Osteoblast (primary cell): Measurements from ENCODE around the gene B3GNT9. TPM values are rescaled to one million over a fixed set of nuclear protein-coding genes. Genes with fewer than 3 reads are reported as not detected.

ENCODE experiments used
- DNase-seq: peaks from one replicate; pipeline ENCODE4 v3.0.0; 2011; ENCODE audit warnings: low spot score, mixed read lengths; ENCODE audit not compliant: insufficient read length; ENCODE audit errors: missing footprints
- H2AFZ ChIP-seq: 2 replicates; pipeline ENCODE4 v1.6.0; 2011; ENCODE audit warnings: mild to moderate bottlenecking, low read length
- H3K27ac ChIP-seq: 2 replicates; pipeline ENCODE4 v1.5.1; 2011; ENCODE audit warnings: mild to moderate bottlenecking, low read depth, low read length, moderate library complexity
- H3K27me3 ChIP-seq: 2 replicates; pipeline ENCODE4 v1.6.0; 2012; ENCODE audit warnings: mild to moderate bottlenecking, control low read depth, inconsistent platforms, low read length, moderate library complexity; ENCODE audit not compliant: insufficient read depth
- H3K36me3 ChIP-seq: 2 replicates; pipeline ENCODE4 v1.5.1; 2011; ENCODE audit warnings: mild to moderate bottlenecking, low read length, control low read depth, moderate library complexity; ENCODE audit not compliant: insufficient read depth
- H3K4me1 ChIP-seq: 2 replicates; pipeline ENCODE4 v1.5.1; 2011; ENCODE audit warnings: mild to moderate bottlenecking, low read length, control low read depth, moderate library complexity; ENCODE audit not compliant: insufficient read depth
- H3K4me2 ChIP-seq: 2 replicates; pipeline ENCODE4 v1.6.0; 2011; ENCODE audit warnings: mild to moderate bottlenecking, low read length; ENCODE audit not compliant: insufficient read depth
- H3K4me3 ChIP-seq: fragments of 200-600 bp; sonication (generic); 3 replicates; pipeline ENCODE4 v1.5.1; 2012; ENCODE audit warnings: mild to moderate bottlenecking, low read length, inconsistent platforms; ENCODE audit not compliant: insufficient read depth
- H3K79me2 ChIP-seq: 2 replicates; pipeline ENCODE4 v1.6.0; 2012; ENCODE audit warnings: mild to moderate bottlenecking, low read length, control low read depth, inconsistent platforms; ENCODE audit not compliant: insufficient read depth
- H3K9me3 ChIP-seq: 2 replicates; pipeline ENCODE4 v1.5.1; 2011; ENCODE audit warnings: low read depth, low read length, control low read depth
- H4K20me1 ChIP-seq: 2 replicates; pipeline ENCODE4 v1.6.0; 2012; ENCODE audit warnings: mild to moderate bottlenecking, low read length, control low read depth; ENCODE audit not compliant: insufficient read depth
- total RNA-seq: library from RNA; depleted of rRNA; stranded (reverse); fragments of >200 nt; gene quantifications from 2 replicates; pipeline ENCODE4 v1.2.3, GENCODE V29; 2012
- TF ChIP-seq, protein P1 (sequence below): IDR thresholded peaks from 2 replicates; pipeline ENCODE4 v1.5.1; 2011; ENCODE audit warnings: mild to moderate bottlenecking, low read depth, low read length, moderate library complexity; ENCODE audit errors: extremely low read depth

The B3GNT9 gene
- total RNA-seq, 1 donor, result 58.6 TPM

DNA sequence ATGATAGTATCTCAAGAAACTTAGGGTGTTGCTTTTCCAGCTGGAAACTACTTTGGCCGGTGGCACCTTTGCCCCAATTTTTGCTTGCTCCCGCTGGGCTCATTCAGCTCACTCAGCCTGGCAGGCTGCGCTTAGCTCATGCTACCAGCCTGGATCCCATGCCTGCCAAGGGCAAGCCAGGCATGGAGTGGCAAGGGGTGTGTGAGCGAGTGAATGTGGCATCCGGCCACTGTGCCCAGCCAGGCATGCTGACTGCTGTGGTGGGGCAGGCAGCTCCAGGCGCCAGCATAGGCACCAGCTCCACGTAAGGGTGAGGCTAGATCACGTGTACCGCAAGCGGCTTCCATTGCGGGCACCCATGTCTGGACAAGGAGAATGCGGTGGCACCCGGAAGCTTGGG lies 9.4 kb downstream of the B3GNT9 start:
- Histone ChIP-seq H3K36me3 (peaks cover 74% of the 10 kb centered on the region), H3K27me3 (no peaks in the 10 kb centered on the region), H4K20me1 (peaks cover 2% of the 10 kb centered on the region), H3K27ac (no peak overlapping the region), H3K4me3 (no peak overlapping the region), H3K79me2 (no peaks in the 10 kb centered on the region), H3K9me3 (no peaks in the 10 kb centered on the region), H3K4me2 (no peak overlapping the region), H3K4me1 (no peaks in the 10 kb centered on the region), H2AFZ (no peak overlapping the region)
- no peak for DNase-seq
- TF ChIP-seq, protein P1, sequence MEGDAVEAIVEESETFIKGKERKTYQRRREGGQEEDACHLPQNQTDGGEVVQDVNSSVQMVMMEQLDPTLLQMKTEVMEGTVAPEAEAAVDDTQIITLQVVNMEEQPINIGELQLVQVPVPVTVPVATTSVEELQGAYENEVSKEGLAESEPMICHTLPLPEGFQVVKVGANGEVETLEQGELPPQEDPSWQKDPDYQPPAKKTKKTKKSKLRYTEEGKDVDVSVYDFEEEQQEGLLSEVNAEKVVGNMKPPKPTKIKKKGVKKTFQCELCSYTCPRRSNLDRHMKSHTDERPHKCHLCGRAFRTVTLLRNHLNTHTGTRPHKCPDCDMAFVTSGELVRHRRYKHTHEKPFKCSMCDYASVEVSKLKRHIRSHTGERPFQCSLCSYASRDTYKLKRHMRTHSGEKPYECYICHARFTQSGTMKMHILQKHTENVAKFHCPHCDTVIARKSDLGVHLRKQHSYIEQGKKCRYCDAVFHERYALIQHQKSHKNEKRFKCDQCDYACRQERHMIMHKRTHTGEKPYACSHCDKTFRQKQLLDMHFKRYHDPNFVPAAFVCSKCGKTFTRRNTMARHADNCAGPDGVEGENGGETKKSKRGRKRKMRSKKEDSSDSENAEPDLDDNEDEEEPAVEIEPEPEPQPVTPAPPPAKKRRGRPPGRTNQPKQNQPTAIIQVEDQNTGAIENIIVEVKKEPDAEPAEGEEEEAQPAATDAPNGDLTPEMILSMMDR, result no peak

DNA sequence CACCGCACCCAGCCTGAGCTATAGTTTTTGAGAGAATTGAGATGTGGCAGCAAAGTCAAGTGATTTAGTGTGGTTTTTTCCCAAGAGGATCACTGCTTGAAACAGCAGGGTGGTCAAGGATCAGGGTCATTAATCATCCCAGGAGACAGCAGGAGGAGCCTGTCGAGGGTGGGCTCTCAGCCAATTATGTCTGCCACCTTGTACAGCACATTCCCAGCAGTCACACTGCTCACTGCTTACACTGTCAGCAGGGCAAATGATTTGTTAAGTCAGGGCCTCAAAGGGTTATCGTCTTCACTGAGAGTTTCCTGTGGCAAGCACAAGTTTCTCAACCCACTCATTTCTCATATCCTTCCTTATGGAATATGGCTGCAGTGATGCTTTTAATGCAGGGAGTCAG lies 13.2 kb downstream of the B3GNT9 start:
- H3K4me1 ChIP-seq, result no peaks in the 10 kb centered on the region
- peaks cover under 1% of the 10 kb centered on the region for H4K20me1 ChIP-seq
- peaks cover 72% of the 10 kb centered on the region for H3K36me3 ChIP-seq
- no peak overlapping the region for H3K27ac ChIP-seq
- no peak overlapping the region for H3K4me2 ChIP-seq
- TF ChIP-seq, protein P1, result no peak
- H3K79me2 ChIP-seq, result no peaks in the 10 kb centered on the region
- H3K9me3 ChIP-seq, result no peaks in the 10 kb centered on the region
- no peak overlapping the region for H2AFZ ChIP-seq
- no peak for DNase-seq
- H3K27me3 ChIP-seq, result no peaks in the 10 kb centered on the region
- no peak overlapping the region for H3K4me3 ChIP-seq

DNA sequence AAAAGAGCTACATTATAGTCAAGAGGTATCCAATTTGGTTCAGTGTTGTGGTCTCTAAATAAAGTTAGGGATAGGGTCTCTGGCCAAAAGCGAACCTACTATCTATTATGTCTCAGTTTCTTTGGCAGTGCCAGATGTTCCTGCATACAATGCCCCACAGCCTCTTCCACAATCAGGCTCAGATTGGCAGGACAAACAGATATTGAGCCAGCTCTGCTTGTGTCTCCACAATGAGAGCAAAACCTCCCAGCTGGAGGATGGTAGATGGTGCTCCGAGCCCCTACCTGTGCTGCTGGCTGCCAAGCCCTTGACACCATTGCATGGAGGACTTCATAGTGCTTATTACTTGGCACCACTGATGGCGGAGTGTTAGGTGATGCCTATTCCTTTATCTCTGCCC lies 21.4 kb downstream of the B3GNT9 start:
- TF ChIP-seq, protein P1, result no peak
- Histone ChIP-seq H3K27ac (no peak overlapping the region), H3K79me2 (peaks cover 2% of the 10 kb centered on the region), H2AFZ (no peak overlapping the region), H3K4me3 (no peak overlapping the region), H4K20me1 (peaks cover 5% of the 10 kb centered on the region), H3K4me1 (no peaks in the 10 kb centered on the region), H3K36me3 (peaks cover 46% of the 10 kb centered on the region), H3K9me3 (no peaks in the 10 kb centered on the region), H3K27me3 (no peaks in the 10 kb centered on the region), H3K4me2 (no peak overlapping the region)
- no peak for DNase-seq

DNA sequence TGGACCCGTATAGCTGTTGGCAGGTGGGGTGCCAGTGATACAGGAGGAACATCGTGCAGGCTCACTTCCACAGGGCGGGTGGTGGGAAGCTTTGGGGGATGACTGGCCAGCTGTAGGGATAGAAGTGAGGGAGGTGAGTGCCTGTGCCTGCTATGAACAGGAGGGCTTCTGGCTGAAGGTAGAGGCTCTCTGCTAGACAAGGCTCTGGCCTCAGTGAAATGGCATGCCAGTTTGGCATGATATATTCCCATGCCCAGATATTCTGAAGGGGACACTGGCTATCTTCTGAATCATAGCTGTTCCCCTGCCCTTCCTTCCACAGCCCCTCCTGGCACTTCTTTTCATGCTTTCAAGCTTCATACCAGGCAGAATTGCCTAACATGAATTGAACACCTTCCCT lies 21.9 kb downstream of the B3GNT9 start:
- Histone ChIP-seq H3K27ac (no peak overlapping the region), H4K20me1 (peaks cover 8% of the 10 kb centered on the region), H3K9me3 (no peaks in the 10 kb centered on the region), H3K79me2 (peaks cover 4% of the 10 kb centered on the region), H3K4me1 (no peaks in the 10 kb centered on the region), H3K4me3 (no peak overlapping the region), H3K36me3 (peaks cover 40% of the 10 kb centered on the region), H3K27me3 (no peaks in the 10 kb centered on the region), H2AFZ (no peak overlapping the region), H3K4me2 (no peak overlapping the region)
- no peak for DNase-seq
- TF ChIP-seq, protein P1, result no peak
